HepG2 (cell line): Measurements from ENCODE around the gene ZNF254. TPM values are rescaled to one million over a fixed set of nuclear protein-coding genes. Genes with fewer than 3 reads are reported as not detected.
A peak's percentile ranks its signal among the peaks of the same experiment; 100 is the strongest.

Source experiments
- CREM ChIP-seq, 2 experiments: sonication (generic) in 1 of 2; formaldehyde crosslinking in 1 of 2; IDR thresholded peaks; 2 replicates each; pipeline versions ENCODE4 v1.4.0 to v1.6.1; 2016 to 2020; ENCODE audit warnings: antibody characterized with exemption in 1 of 2, mild to moderate bottlenecking in 1 of 2, missing genetic modification reagents in 1 of 2
- DNMT3B ChIP-seq: conservative IDR thresholded peaks from 2 replicates; pipeline ENCODE4 v1.6.1; 2016; ENCODE audit warnings: missing biosample characterization, control low read depth
- FIP1L1 ChIP-seq: fragments of 200-400 bp; formaldehyde crosslinking; IDR thresholded peaks from 2 replicates; pipeline ENCODE4 v1.6.1; 2018; ENCODE audit warnings: low read depth, mild to moderate bottlenecking, low read length, moderate library complexity, borderline replicate concordance; ENCODE audit not compliant: insufficient read depth
- GABPB1 ChIP-seq: IDR thresholded peaks from 2 replicates; pipeline ENCODE4 v1.6.1; 2016; ENCODE audit warnings: mild to moderate bottlenecking, missing genetic modification reagents, moderate library complexity, missing compliant biosample characterization
- HDAC1 ChIP-seq: sonication (generic); formaldehyde crosslinking; IDR thresholded peaks from 2 replicates; pipeline ENCODE4 v1.5.1; 2020; ENCODE audit warnings: mild to moderate bottlenecking, missing genetic modification reagents
- IKZF1 ChIP-seq: fragments of 450-650 bp; IDR thresholded peaks from 2 replicates; pipeline ENCODE4 v1.7.1; 2016
- MBNL3 ChIP-seq: fragments of 250-450 bp; sonication (Bioruptor Pico); conservative IDR thresholded peaks from 2 replicates; pipeline ENCODE4 v1.8.0; 2022; ENCODE audit warnings: mild to moderate bottlenecking, inconsistent platforms
- NR2F1 ChIP-seq, 2 experiments: fragments of 450-650 bp in 1 of 2; formaldehyde crosslinking in 1 of 2; IDR thresholded peaks; 2 replicates each; pipeline versions ENCODE4 v1.5.0 to v1.6.1; 2016 to 2020; ENCODE audit warnings: mild to moderate bottlenecking in 1 of 2, missing compliant biosample characterization in 1 of 2, missing genetic modification reagents in 1 of 2, moderate library complexity in 1 of 2
- RXRA ChIP-seq: sonication (generic); formaldehyde crosslinking; IDR thresholded peaks from 2 replicates; pipeline ENCODE4 v1.5.1; 2020; ENCODE audit warnings: missing genetic modification reagents
- SIX4 ChIP-seq: sonication (generic); formaldehyde crosslinking; IDR thresholded peaks from 2 replicates; pipeline ENCODE4 v1.4.0; 2020; ENCODE audit warnings: missing genetic modification reagents
- SMARCC2 ChIP-seq: fragments of 450-650 bp; IDR thresholded peaks from 2 replicates; pipeline ENCODE4 v1.6.1; 2017; ENCODE audit warnings: antibody characterized with exemption, mild to moderate bottlenecking
- SMARCE1 ChIP-seq: fragments of 450-650 bp; IDR thresholded peaks from 2 replicates; pipeline ENCODE4 v1.6.1; 2017; ENCODE audit warnings: borderline replicate concordance
- SP5 ChIP-seq: IDR thresholded peaks from 2 replicates; pipeline ENCODE4 v1.6.1; 2016; ENCODE audit warnings: low read depth, borderline replicate concordance
- XRCC5 ChIP-seq: fragments of 200-400 bp; formaldehyde crosslinking; optimal IDR thresholded peaks from 2 replicates; pipeline ENCODE3; 2017; ENCODE audit warnings: mild to moderate bottlenecking, low read length
- YEATS4 ChIP-seq: sonication (generic); formaldehyde crosslinking; IDR thresholded peaks from 2 replicates; pipeline ENCODE4 v1.4.0; 2020; ENCODE audit warnings: missing genetic modification reagents, borderline replicate concordance
- ZKSCAN5 ChIP-seq: sonication (generic); formaldehyde crosslinking; IDR thresholded peaks from 2 replicates; pipeline ENCODE4 v1.5.1; 2020; ENCODE audit warnings: mild to moderate bottlenecking, missing genetic modification reagents
- ZNF331 ChIP-seq: sonication (generic); formaldehyde crosslinking; IDR thresholded peaks from 2 replicates; pipeline ENCODE4 v1.4.0; 2020; ENCODE audit warnings: missing genetic modification reagents
- ZNF460 ChIP-seq: sonication (generic); formaldehyde crosslinking; IDR thresholded peaks from 2 replicates; pipeline ENCODE4 v1.5.1; 2020; ENCODE audit warnings: missing genetic modification reagents, mild to moderate bottlenecking, borderline replicate concordance
- ZNF550 ChIP-seq: sonication (generic); formaldehyde crosslinking; IDR thresholded peaks from 2 replicates; pipeline ENCODE4 v1.4.0; 2020; ENCODE audit warnings: mild to moderate bottlenecking, missing genetic modification reagents, borderline replicate concordance
- ZNF776 ChIP-seq: sonication (generic); formaldehyde crosslinking; IDR thresholded peaks from 2 replicates; pipeline ENCODE4 v1.4.0; 2020; ENCODE audit warnings: mild to moderate bottlenecking, missing genetic modification reagents
- polyA plus RNA-seq, 8 experiments: library from polyadenylated mRNA; depleted of rRNA in 3 of 8; stranded (reverse) in 7 of 8; unstranded in 1 of 8; fragments of >200 nt; fragmentation: Illumina TruSeq in 4 of 8; extraction: Trizol in 4 of 8; gene quantifications; 2 replicates each; pipeline versions ENCODE4 v1.2.1 to v1.2.3, GENCODE V29; 2011 to 2016; ENCODE audit warnings: low read depth in 4 of 8, missing spikeins in 1 of 8, mixed read lengths in 1 of 8; ENCODE audit not compliant: insufficient read depth in 1 of 8
- total RNA-seq, 5 experiments: library from RNA; depleted of rRNA; stranded (reverse); fragments of >200 nt; fragmentation: Illumina TruSeq; extraction: Trizol; gene quantifications; 2 replicates each; pipeline ENCODE4 v1.2.3, GENCODE V29; 2016; ENCODE audit warnings: low read depth in 1 of 5
- TF ChIP-seq, protein P1 (sequence below): sonication (generic); formaldehyde crosslinking; IDR thresholded peaks from 2 replicates; pipeline ENCODE4 v1.9.0; 2021; ENCODE audit warnings: mild to moderate bottlenecking, missing genetic modification reagents
- TF ChIP-seq, protein P2 (sequence below): sonication (generic); formaldehyde crosslinking; IDR thresholded peaks from 2 replicates; pipeline ENCODE4 v1.9.0; 2021; ENCODE audit warnings: missing genetic modification reagents, borderline replicate concordance
- TF ChIP-seq, protein P3 (sequence below): sonication (generic); formaldehyde crosslinking; IDR thresholded peaks from 2 replicates; pipeline ENCODE4 v1.4.0; 2020; ENCODE audit warnings: missing genetic modification reagents
- TF ChIP-seq, protein P4 (sequence below): IDR thresholded peaks from 2 replicates; pipeline ENCODE4 v1.6.1; 2012; ENCODE audit warnings: inconsistent platforms

Gene ZNF254
- total and polyA plus RNA-seq, 2 of the 13 experiments (the other 11 are each of a cell fraction or from before 2014, with no cell fraction given) = 2.6 to 4.6 TPM

DNA sequence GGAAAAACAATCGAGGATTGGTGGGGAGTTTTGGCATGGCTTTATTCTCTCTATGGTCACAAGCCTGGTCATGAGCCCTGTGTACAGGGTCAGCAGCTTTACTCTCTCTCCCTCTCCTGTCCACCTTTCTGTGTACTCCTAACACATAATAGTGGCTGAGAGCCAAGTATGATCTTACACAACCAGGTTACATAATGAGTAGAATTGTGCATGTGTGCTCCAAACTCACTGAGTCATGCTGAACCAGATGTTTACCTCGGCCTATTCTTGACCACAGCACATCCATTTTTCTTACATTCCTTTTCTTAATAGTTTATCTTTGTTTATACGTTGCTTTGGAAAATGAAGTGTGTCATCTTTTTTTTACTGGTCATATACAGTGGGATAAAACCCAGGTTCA is 53.1 kb downstream of the ZNF254 start (continued):
- TF ChIP-seq, protein P1, sequence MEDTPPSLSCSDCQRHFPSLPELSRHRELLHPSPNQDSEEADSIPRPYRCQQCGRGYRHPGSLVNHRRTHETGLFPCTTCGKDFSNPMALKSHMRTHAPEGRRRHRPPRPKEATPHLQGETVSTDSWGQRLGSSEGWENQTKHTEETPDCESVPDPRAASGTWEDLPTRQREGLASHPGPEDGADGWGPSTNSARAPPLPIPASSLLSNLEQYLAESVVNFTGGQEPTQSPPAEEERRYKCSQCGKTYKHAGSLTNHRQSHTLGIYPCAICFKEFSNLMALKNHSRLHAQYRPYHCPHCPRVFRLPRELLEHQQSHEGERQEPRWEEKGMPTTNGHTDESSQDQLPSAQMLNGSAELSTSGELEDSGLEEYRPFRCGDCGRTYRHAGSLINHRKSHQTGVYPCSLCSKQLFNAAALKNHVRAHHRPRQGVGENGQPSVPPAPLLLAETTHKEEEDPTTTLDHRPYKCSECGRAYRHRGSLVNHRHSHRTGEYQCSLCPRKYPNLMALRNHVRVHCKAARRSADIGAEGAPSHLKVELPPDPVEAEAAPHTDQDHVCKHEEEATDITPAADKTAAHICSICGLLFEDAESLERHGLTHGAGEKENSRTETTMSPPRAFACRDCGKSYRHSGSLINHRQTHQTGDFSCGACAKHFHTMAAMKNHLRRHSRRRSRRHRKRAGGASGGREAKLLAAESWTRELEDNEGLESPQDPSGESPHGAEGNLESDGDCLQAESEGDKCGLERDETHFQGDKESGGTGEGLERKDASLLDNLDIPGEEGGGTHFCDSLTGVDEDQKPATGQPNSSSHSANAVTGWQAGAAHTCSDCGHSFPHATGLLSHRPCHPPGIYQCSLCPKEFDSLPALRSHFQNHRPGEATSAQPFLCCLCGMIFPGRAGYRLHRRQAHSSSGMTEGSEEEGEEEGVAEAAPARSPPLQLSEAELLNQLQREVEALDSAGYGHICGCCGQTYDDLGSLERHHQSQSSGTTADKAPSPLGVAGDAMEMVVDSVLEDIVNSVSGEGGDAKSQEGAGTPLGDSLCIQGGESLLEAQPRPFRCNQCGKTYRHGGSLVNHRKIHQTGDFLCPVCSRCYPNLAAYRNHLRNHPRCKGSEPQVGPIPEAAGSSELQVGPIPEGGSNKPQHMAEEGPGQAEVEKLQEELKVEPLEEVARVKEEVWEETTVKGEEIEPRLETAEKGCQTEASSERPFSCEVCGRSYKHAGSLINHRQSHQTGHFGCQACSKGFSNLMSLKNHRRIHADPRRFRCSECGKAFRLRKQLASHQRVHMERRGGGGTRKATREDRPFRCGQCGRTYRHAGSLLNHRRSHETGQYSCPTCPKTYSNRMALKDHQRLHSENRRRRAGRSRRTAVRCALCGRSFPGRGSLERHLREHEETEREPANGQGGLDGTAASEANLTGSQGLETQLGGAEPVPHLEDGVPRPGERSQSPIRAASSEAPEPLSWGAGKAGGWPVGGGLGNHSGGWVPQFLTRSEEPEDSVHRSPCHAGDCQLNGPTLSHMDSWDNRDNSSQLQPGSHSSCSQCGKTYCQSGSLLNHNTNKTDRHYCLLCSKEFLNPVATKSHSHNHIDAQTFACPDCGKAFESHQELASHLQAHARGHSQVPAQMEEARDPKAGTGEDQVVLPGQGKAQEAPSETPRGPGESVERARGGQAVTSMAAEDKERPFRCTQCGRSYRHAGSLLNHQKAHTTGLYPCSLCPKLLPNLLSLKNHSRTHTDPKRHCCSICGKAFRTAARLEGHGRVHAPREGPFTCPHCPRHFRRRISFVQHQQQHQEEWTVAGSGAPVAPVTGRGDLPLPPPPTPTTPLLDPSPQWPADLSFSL (CRISPR knock-in tag) = no peak
- peak; percentile 63 for TF ChIP-seq ZNF331 (CRISPR knock-in tag)
- TF ChIP-seq, protein P2, sequence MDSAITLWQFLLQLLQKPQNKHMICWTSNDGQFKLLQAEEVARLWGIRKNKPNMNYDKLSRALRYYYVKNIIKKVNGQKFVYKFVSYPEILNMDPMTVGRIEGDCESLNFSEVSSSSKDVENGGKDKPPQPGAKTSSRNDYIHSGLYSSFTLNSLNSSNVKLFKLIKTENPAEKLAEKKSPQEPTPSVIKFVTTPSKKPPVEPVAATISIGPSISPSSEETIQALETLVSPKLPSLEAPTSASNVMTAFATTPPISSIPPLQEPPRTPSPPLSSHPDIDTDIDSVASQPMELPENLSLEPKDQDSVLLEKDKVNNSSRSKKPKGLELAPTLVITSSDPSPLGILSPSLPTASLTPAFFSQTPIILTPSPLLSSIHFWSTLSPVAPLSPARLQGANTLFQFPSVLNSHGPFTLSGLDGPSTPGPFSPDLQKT (CRISPR knock-in tag) = no peak
- TF ChIP-seq SP5 = no peak
- TF ChIP-seq HDAC1 = peak; percentile 46; the same call in 1 of the 2 replicates
- TF ChIP-seq SMARCE1 = no peak
- TF ChIP-seq ZKSCAN5 (CRISPR knock-in tag) = no peak
- TF ChIP-seq MBNL3 (CRISPR knock-in tag) = no peak
- peak in 1 of 2 experiments; percentile 83; a peak in 2 of 4 replicates for TF ChIP-seq NR2F1 (CRISPR knock-in tag; IDR thresholded peaks at IDR 0.05)
- TF ChIP-seq, protein P3, sequence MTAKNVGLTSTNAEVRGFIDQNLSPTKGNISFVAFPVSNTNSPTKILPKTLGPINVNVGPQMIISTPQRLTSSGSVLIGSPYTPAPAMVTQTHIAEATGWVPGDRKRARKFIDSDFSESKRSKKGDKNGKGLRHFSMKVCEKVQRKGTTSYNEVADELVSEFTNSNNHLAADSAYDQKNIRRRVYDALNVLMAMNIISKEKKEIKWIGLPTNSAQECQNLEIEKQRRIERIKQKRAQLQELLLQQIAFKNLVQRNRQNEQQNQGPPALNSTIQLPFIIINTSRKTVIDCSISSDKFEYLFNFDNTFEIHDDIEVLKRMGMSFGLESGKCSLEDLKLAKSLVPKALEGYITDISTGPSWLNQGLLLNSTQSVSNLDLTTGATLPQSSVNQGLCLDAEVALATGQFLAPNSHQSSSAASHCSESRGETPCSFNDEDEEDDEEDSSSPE (CRISPR knock-in tag) = no peak
- TF ChIP-seq IKZF1 = no peak
- TF ChIP-seq GABPB1 (CRISPR knock-in tag) = no peak; the same call in 1 of the 2 replicates
- TF ChIP-seq ZNF460 (CRISPR knock-in tag) = no peak
- no peak for TF ChIP-seq SMARCC2
- no peak for TF ChIP-seq ZNF776
- TF ChIP-seq SIX4 (CRISPR knock-in tag) = no peak
- TF ChIP-seq DNMT3B (CRISPR knock-in tag) = peak; percentile 92; the same call in 1 of the 2 replicates
- TF ChIP-seq RXRA = no peak; the same call in 1 of the 2 replicates
- no peak for TF ChIP-seq YEATS4 (CRISPR knock-in tag)
- TF ChIP-seq CREM (IDR thresholded peaks at IDR 0.05) = peak; percentile 33; the same call in 1 of the 2 replicates
- TF ChIP-seq CREM (CRISPR knock-in tag; IDR thresholded peaks at IDR 0.05) = no peak
- no peak for TF ChIP-seq XRCC5
- TF ChIP-seq FIP1L1 = no peak
- TF ChIP-seq ZNF550 (CRISPR knock-in tag) = no peak
- TF ChIP-seq, protein P4, sequence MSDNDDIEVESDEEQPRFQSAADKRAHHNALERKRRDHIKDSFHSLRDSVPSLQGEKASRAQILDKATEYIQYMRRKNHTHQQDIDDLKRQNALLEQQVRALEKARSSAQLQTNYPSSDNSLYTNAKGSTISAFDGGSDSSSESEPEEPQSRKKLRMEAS = no peak
